PC-3 (cell line): ENCODE results near the gene PASK. TPM values are rescaled to one million over a fixed set of nuclear protein-coding genes. Genes with fewer than 3 reads are reported as not detected.

ENCODE experiments used
- ATAC-seq: fragments of 200-7000 bp; cut with Tn5 transposase; 2 replicates; pipeline ENCODE4 v1.9.1; 2020; ENCODE audit warnings: mild to moderate bottlenecking, moderate library complexity
- BruUV-seq: library from RNA; stranded (reverse); fragments of 400-500 nt; replicated peaks from 2 replicates; lab custom pipeline; 2021; lab: Mats Ljungman, UMichigan
- CTCF ChIA-PET: fragments of 300-600 bp; sonication (Branson Sonifier 250); formaldehyde crosslinking; loops from one replicate; lab custom pipeline; 2022; ENCODE audit warnings: antibody characterized with exemption; lab: Charles Lee
- POLR2A ChIA-PET: fragments of 300-600 bp; sonication (Branson Sonifier 250); formaldehyde crosslinking; loops from one replicate; lab custom pipeline; 2022; ENCODE audit warnings: antibody characterized with exemption; ENCODE audit not compliant: unreplicated experiment; lab: Charles Lee
- DNase-seq: peaks from one replicate; pipeline ENCODE4 v3.0.0-alpha.2; 2015
- H2AFZ ChIP-seq: fragments of 300-600 bp; sonication (generic); 2 replicates; pipeline ENCODE4 v1.6.0; 2016; ENCODE audit warnings: antibody characterized with exemption, low read length
- H3F3A ChIP-seq: fragments of 300-600 bp; sonication (generic); one replicate; pipeline ENCODE4 v1.6.0; 2017; ENCODE audit warnings: antibody characterized with exemption, low read length, control low read depth, mild to moderate bottlenecking; ENCODE audit not compliant: unreplicated experiment
- H3K27ac ChIP-seq: fragments of 300-600 bp; sonication (generic); 2 replicates; pipeline ENCODE4 v1.5.1; 2016; ENCODE audit warnings: mild to moderate bottlenecking, low read length
- H3K27me3 ChIP-seq: fragments of 300-600 bp; sonication (generic); 2 replicates; pipeline ENCODE4 v1.6.1; 2016; ENCODE audit warnings: low read length, mixed read lengths
- H3K36me3 ChIP-seq: fragments of 300-600 bp; sonication (generic); 2 replicates; pipeline ENCODE4 v1.6.1; 2016; ENCODE audit warnings: low read depth, mixed run types, low read length, mixed read lengths
- H3K4me1 ChIP-seq: fragments of 300-600 bp; sonication (generic); 2 replicates; pipeline ENCODE4 v1.5.1; 2016; ENCODE audit warnings: low read length; ENCODE audit not compliant: insufficient read depth
- H3K4me2 ChIP-seq: fragments of 300-600 bp; sonication (generic); 2 replicates; pipeline ENCODE4 v1.6.0; 2016; ENCODE audit warnings: low read length
- H3K4me3 ChIP-seq: fragments of 300-600 bp; sonication (generic); 2 replicates; pipeline ENCODE4 v1.5.1; 2016; ENCODE audit warnings: mild to moderate bottlenecking, low read length, mixed read lengths
- H3K79me2 ChIP-seq: fragments of 300-600 bp; sonication (generic); 2 replicates; pipeline ENCODE4 v1.6.1; 2017; ENCODE audit warnings: low read length, mixed read lengths
- H3K9ac ChIP-seq: fragments of 300-600 bp; sonication (generic); 2 replicates; pipeline ENCODE4 v1.6.0; 2016; ENCODE audit warnings: mild to moderate bottlenecking, low read length
- H3K9me2 ChIP-seq: fragments of 300-600 bp; sonication (generic); replicated peaks from 2 replicates; pipeline ENCODE4 v1.6.1; 2016; ENCODE audit warnings: mixed run types, low read length, mixed read lengths
- H3K9me3 ChIP-seq: fragments of 300-600 bp; sonication (generic); 2 replicates; pipeline ENCODE4 v1.6.1; 2016; ENCODE audit warnings: low read length, mixed read lengths
- H4K20me1 ChIP-seq: fragments of 300-600 bp; sonication (generic); 2 replicates; pipeline ENCODE4 v1.6.1; 2016; ENCODE audit warnings: low read length, mixed read lengths
- EZH2 ChIP-seq: fragments of 300-600 bp; sonication (generic); IDR thresholded peaks from one replicate; pipeline ENCODE4 v1.6.1; 2017; ENCODE audit warnings: antibody characterized with exemption, mild to moderate bottlenecking, low read length; ENCODE audit not compliant: unreplicated experiment
- EZH2phosphoT487 ChIP-seq: fragments of 300-600 bp; sonication (generic); IDR thresholded peaks from 2 replicates; pipeline ENCODE4 v1.6.1; 2018; ENCODE audit warnings: mild to moderate bottlenecking, antibody characterized with exemption, low read length, borderline replicate concordance
- intact Hi-C: fragments of 100-400 bp; cut with micrococcal nuclease; formaldehyde crosslinking; loops from 2 replicates; pipeline ENCODE4 v1.9.0; 2023
- total RNA-seq: library from RNA; depleted of rRNA; stranded (reverse); fragments of >200 nt; gene quantifications from 2 replicates; pipeline ENCODE4 v1.2.3, GENCODE V29; 2014
- TF ChIP-seq, protein P1 (sequence below): fragments of 300-600 bp; sonication (generic); conservative IDR thresholded peaks from 2 replicates; pipeline ENCODE4 v1.5.1; 2017; ENCODE audit warnings: antibody characterized with exemption, low read depth, mild to moderate bottlenecking, low read length

PASK gene
- total RNA-seq, 1 experiment from 2014 or later, result 4.1 TPM

DNA sequence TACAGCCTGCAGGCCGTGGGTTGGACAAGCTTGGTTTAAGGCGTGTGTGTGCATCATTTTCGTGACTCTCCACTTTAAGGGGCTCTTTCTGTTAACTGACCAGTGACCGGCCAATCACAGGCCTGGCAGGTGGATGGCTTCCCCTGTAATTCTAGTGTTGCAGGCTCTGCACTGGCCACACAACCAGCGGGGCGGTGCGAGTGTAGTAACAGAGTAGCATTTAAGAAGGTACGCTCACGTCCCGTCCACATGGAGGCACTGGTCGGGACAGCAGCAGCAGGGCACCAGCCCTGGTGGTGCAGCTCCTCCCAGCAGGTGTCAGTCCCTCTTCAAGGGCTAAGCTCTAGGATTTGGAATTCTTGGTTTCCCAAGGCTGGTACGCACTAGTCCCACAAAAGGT lies 31.2 kb upstream of the PASK start:
- Histone ChIP-seq H2AFZ (no peak overlapping the region), H3K79me2 (no peaks in the 10 kb centered on the region), H4K20me1 (no peaks in the 10 kb centered on the region), H3K4me2 (no peak overlapping the region), H3K9me3 (no peaks in the 10 kb centered on the region), H3K4me1 (no peaks in the 10 kb centered on the region), H3K36me3 (no peaks in the 10 kb centered on the region), H3K27ac (no peak overlapping the region), H3F3A (no peaks in the 10 kb centered on the region), H3K9ac (no peak overlapping the region), H3K9me2 (no peaks in the 10 kb centered on the region), H3K27me3 (no peaks in the 10 kb centered on the region), H3K4me3 (no peak overlapping the region)
- ChIA-PET POLR2A (no interaction called here), CTCF (interaction anchor here (0.6 kb wide), 1 partner anchor 37 kb away, joined by 3 read pairs; no protein-coding TSS in a partner anchor)
- intact Hi-C loops, result no loop called here
- BruUV-seq, result no TSS peak
- ATAC-seq, result no peak
- TF ChIP-seq EZH2phosphoT487, result no peak
- TF ChIP-seq, protein P1, sequence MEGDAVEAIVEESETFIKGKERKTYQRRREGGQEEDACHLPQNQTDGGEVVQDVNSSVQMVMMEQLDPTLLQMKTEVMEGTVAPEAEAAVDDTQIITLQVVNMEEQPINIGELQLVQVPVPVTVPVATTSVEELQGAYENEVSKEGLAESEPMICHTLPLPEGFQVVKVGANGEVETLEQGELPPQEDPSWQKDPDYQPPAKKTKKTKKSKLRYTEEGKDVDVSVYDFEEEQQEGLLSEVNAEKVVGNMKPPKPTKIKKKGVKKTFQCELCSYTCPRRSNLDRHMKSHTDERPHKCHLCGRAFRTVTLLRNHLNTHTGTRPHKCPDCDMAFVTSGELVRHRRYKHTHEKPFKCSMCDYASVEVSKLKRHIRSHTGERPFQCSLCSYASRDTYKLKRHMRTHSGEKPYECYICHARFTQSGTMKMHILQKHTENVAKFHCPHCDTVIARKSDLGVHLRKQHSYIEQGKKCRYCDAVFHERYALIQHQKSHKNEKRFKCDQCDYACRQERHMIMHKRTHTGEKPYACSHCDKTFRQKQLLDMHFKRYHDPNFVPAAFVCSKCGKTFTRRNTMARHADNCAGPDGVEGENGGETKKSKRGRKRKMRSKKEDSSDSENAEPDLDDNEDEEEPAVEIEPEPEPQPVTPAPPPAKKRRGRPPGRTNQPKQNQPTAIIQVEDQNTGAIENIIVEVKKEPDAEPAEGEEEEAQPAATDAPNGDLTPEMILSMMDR, result no peak
- no peak for TF ChIP-seq EZH2
- DNase-seq, result no peak

- Histone ChIP-seq H3K27ac (no peak overlapping the region), H3K9me2 (no peaks in the 10 kb centered on the region), H3K4me1 (no peaks in the 10 kb centered on the region), H3K79me2 (no peaks in the 10 kb centered on the region), H3K36me3 (no peaks in the 10 kb centered on the region), H3K27me3 (no peaks in the 10 kb centered on the region), H3K9me3 (no peaks in the 10 kb centered on the region), H3K4me2 (no peak overlapping the region), H3K9ac (no peak overlapping the region), H2AFZ (no peak overlapping the region), H4K20me1 (no peaks in the 10 kb centered on the region), H3F3A (no peaks in the 10 kb centered on the region), H3K4me3 (no peak overlapping the region)
- TF ChIP-seq EZH2, result no peak
- no peak for TF ChIP-seq EZH2phosphoT487
- TF ChIP-seq, protein P1, result no peak
- DNase-seq, result no peak
- ChIA-PET CTCF (no interaction called here), POLR2A (no interaction called here)
- intact Hi-C loops, result no loop called here
- no TSS peak for BruUV-seq
- ATAC-seq, result no peak
Observed at GRCh38 chr2:241179899-241180298, 30.6 kb upstream of the PASK start.

- Histone ChIP-seq H2AFZ (no peak overlapping the region), H3K27ac (no peak overlapping the region), H4K20me1 (no peaks in the 10 kb centered on the region), H3K36me3 (no peaks in the 10 kb centered on the region), H3F3A (no peaks in the 10 kb centered on the region), H3K9me2 (no peaks in the 10 kb centered on the region), H3K9ac (no peak overlapping the region), H3K4me3 (no peak overlapping the region), H3K4me1 (no peaks in the 10 kb centered on the region), H3K27me3 (no peaks in the 10 kb centered on the region), H3K79me2 (no peaks in the 10 kb centered on the region), H3K9me3 (no peaks in the 10 kb centered on the region), H3K4me2 (no peak overlapping the region)
- intact Hi-C loops, result no loop called here
- POLR2A ChIA-PET, result no interaction called here
- CTCF ChIA-PET, result no interaction called here
- no TSS peak for BruUV-seq
- TF ChIP-seq, protein P1, result no peak
- no peak for TF ChIP-seq EZH2
- no peak for TF ChIP-seq EZH2phosphoT487
- no peak for DNase-seq
- no peak for ATAC-seq
Observed at GRCh38 chr2:241178961-241179360, 29.7 kb upstream of the PASK start.
